Measurements from ENCODE around the gene NR2F1-AS1.

Gene NR2F1-AS1

GRCh38 chr5:93579692-93580062 is 1.3 kb downstream of the NR2F1-AS1 start:
- Mint-ChIP-seq H3K9me3 (no peaks in the 10 kb centered on the region), H3K36me3 (no peaks in the 10 kb centered on the region), H3K27ac (no peak overlapping the region), H3K27me3 (peaks cover 15% of the 10 kb centered on the region), H3K4me3 (no peak overlapping the region), H3K4me1 (peaks cover 21% of the 10 kb centered on the region)
- DNase-seq: no peak
- CTCF ChIA-PET: interaction anchor here (0.9 to 1.4 kb wide), 2 partner anchors 18 to 27 kb away, joined by 4 read pairs; no protein-coding TSS in a partner anchor

- Mint-ChIP-seq H3K27ac (no peak overlapping the region), H3K27me3 (peaks cover 21% of the 10 kb centered on the region), H3K4me3 (no peak overlapping the region), H3K36me3 (no peaks in the 10 kb centered on the region), H3K9me3 (no peaks in the 10 kb centered on the region), H3K4me1 (peaks cover 21% of the 10 kb centered on the region)
- no peak for DNase-seq
- CTCF ChIA-PET: interaction anchor here (0.9 to 1.4 kb wide), 3 partner anchors 19 to 28 kb away, joined by 3 to 4 read pairs (median 4); no protein-coding TSS in a partner anchor
These were observed 2.0 kb downstream of the NR2F1-AS1 start for GRCh38 chr5:93578813-93579691.

GRCh38 chr5:93577854-93578812 is 2.9 kb downstream of the NR2F1-AS1 start:
- no peak for DNase-seq
- Mint-ChIP-seq H3K27ac (peak overlapping the region; percentile 31), H3K36me3 (no peaks in the 10 kb centered on the region), H3K9me3 (no peaks in the 10 kb centered on the region), H3K4me1 (peaks cover 16% of the 10 kb centered on the region), H3K4me3 (no peak overlapping the region), H3K27me3 (peaks cover 31% of the 10 kb centered on the region)
- CTCF ChIA-PET: interaction anchor here (1.2 to 1.6 kb wide), 3 partner anchors 20 to 223 kb away, joined by 3 to 4 read pairs (median 4); no protein-coding TSS in a partner anchor

GRCh38 chr5:93576994-93577853 is 3.8 kb downstream of the NR2F1-AS1 start:
- Mint-ChIP-seq H3K4me1 (peaks cover 18% of the 10 kb centered on the region), H3K36me3 (no peaks in the 10 kb centered on the region), H3K9me3 (no peaks in the 10 kb centered on the region), H3K4me3 (no peak overlapping the region), H3K27me3 (peaks cover 40% of the 10 kb centered on the region), H3K27ac (no peak overlapping the region)
- DNase-seq: no peak
- CTCF ChIA-PET: interaction anchor here (0.8 to 1.6 kb wide), 3 partner anchors 30 to 1161 kb away, joined by 3 to 4 read pairs (median 3); no protein-coding TSS in a partner anchor

- H3K27me3 Mint-ChIP-seq: peaks cover 55% of the 10 kb centered on the region
- no peak overlapping the region for H3K4me3 Mint-ChIP-seq
- H3K4me1 Mint-ChIP-seq: peaks cover 21% of the 10 kb centered on the region
- H3K36me3 Mint-ChIP-seq: no peaks in the 10 kb centered on the region
- CTCF ChIA-PET: interaction anchor here (1.0 kb wide), 1 partner anchor 31 kb away, joined by 4 read pairs; no protein-coding TSS in a partner anchor
- no peaks in the 10 kb centered on the region for H3K9me3 Mint-ChIP-seq
- DNase-seq: no peak
- H3K27ac Mint-ChIP-seq: no peak overlapping the region
These were observed 5.3 kb downstream of the NR2F1-AS1 start for GRCh38 chr5:93575461-93576414.

- Mint-ChIP-seq H3K4me1 (peaks cover 17% of the 10 kb centered on the region), H3K9me3 (no peaks in the 10 kb centered on the region), H3K27me3 (peaks cover 65% of the 10 kb centered on the region), H3K36me3 (peaks cover 2% of the 10 kb centered on the region), H3K4me3 (no peak overlapping the region), H3K27ac (no peak overlapping the region)
- CTCF ChIA-PET: interaction anchor here (0.7 kb wide), 1 partner anchor 45 kb away, joined by 4 read pairs; no protein-coding TSS in a partner anchor
- DNase-seq: no peak
These were observed 6.3 kb downstream of the NR2F1-AS1 start for GRCh38 chr5:93574491-93575305.

- CTCF ChIA-PET: interaction anchor here (1.2 kb wide), 1 partner anchor 34 kb away, joined by 3 read pairs; no protein-coding TSS in a partner anchor
- no peak for DNase-seq
- H3K9me3 Mint-ChIP-seq: no peaks in the 10 kb centered on the region
- peak overlapping the region; percentile 39 for H3K27ac Mint-ChIP-seq
- no peak overlapping the region for H3K4me3 Mint-ChIP-seq
- peaks cover 2% of the 10 kb centered on the region for H3K36me3 Mint-ChIP-seq
- peaks cover 13% of the 10 kb centered on the region for H3K4me1 Mint-ChIP-seq
- H3K27me3 Mint-ChIP-seq: peaks cover 75% of the 10 kb centered on the region
These were observed 7.4 kb downstream of the NR2F1-AS1 start for GRCh38 chr5:93573354-93574351.

- CTCF ChIA-PET: interaction anchor here (1.2 kb wide), 1 partner anchor 35 kb away, joined by 3 read pairs; no protein-coding TSS in a partner anchor
- Mint-ChIP-seq H3K27me3 (peaks cover 80% of the 10 kb centered on the region), H3K4me3 (no peak overlapping the region)
These were observed 8.2 kb downstream of the NR2F1-AS1 start for GRCh38 chr5:93572608-93573353.

GRCh38 chr5:93572101-93572607 is 8.9 kb downstream of the NR2F1-AS1 start:
- H3K27me3 Mint-ChIP-seq: peaks cover 84% of the 10 kb centered on the region
- no peak overlapping the region for H3K4me3 Mint-ChIP-seq
- no peak for DNase-seq
- CTCF ChIA-PET: interaction anchor here (1.0 kb wide), 1 partner anchor 35 kb away, joined by 4 read pairs; no protein-coding TSS in a partner anchor
- H3K36me3 Mint-ChIP-seq: peaks cover 2% of the 10 kb centered on the region
- H3K27ac Mint-ChIP-seq: peak overlapping the region; percentile 19
- peaks cover 13% of the 10 kb centered on the region for H3K4me1 Mint-ChIP-seq
- no peaks in the 10 kb centered on the region for H3K9me3 Mint-ChIP-seq

More at GRCh38 chr5:93572608-93573353, 8.2 kb downstream of the NR2F1-AS1 start:
- no peak for DNase-seq
- Mint-ChIP-seq H3K4me1 (peaks cover 13% of the 10 kb centered on the region), H3K27ac (peak overlapping the region; percentile 19), H3K36me3 (peaks cover 2% of the 10 kb centered on the region), H3K9me3 (no peaks in the 10 kb centered on the region)
